ENCODE results near the gene TMEM236.

DNA sequence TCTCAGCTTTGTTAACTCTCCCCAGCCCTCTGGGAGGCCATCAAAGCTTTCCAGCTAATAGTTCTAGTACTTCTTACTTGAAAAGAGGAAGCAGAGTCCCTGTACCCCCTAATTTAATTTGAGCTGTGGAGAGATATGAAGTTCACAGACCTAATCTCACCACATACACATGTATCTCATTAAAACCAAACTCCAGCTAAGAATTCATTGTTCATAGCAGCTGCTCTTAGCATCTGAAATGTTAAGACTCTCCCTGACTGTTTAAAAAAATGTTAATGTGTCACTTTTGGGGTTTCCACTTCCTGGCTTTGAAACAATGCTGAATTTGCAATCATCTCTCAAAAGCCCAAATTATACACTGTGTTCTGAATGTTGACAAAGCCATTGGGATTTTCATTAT lies 41.0 kb downstream of the TMEM236 start:
- TF ChIP-seq RAD21 (IDR thresholded peaks at IDR 0.05; ENCODE audit: low read depth): no peak
- TF ChIP-seq, protein P1, sequence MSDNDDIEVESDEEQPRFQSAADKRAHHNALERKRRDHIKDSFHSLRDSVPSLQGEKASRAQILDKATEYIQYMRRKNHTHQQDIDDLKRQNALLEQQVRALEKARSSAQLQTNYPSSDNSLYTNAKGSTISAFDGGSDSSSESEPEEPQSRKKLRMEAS (IDR thresholded peaks at IDR 0.05): no peak
- TF ChIP-seq EP300 (IDR thresholded peaks at IDR 0.05; ENCODE audit: borderline replicate concordance): no peak
- no peak for TF ChIP-seq TAF1 (IDR thresholded peaks at IDR 0.05; ENCODE audit: low read depth)
- no peak for TF ChIP-seq CEBPB (IDR thresholded peaks at IDR 0.05)

All from Ishikawa (cell line).